Activated CD8-positive, alpha-beta memory T cell treated with anti-CD3 and anti-CD28 coated beads, Interleukin-2, amount 10 ng/mL, durations not matched to agents 7 days and 5 days (primary cell): ENCODE measurements around the gene ANGEL1. TPM values are rescaled to one million over a fixed set of nuclear protein-coding genes. Genes with fewer than 3 reads are reported as not detected.
A peak's percentile ranks its signal among the peaks of the same experiment; 100 is the strongest.

Experiments
- ATAC-seq: fragments of 150-1000 bp; cut with Tn5 transposase; one replicate; pipeline ENCODE4 v1.10.0; 2021; ENCODE audit warnings: moderate library complexity
- CTCF ChIA-PET: fragments of 350-600 bp; sonication (Branson Sonifier 250); formaldehyde crosslinking; loops from one replicate; lab custom pipeline; 2021; ENCODE audit warnings: antibody characterized with exemption; lab: Charles Lee
- DNase-seq: peaks from one replicate; pipeline ENCODE4 v3.0.0-alpha.2; 2020
- H3K27ac Mint-ChIP-seq: one replicate; pipeline ENCODE4 v1.8.0; 2021; ENCODE audit warnings: mild to moderate bottlenecking, mixed read lengths
- H3K27me3 Mint-ChIP-seq: one replicate; pipeline ENCODE4 v1.8.0; 2021; ENCODE audit warnings: mixed read lengths
- H3K36me3 Mint-ChIP-seq: one replicate; pipeline ENCODE4 v1.8.0; 2021; ENCODE audit warnings: mild to moderate bottlenecking, mixed read lengths
- H3K4me1 Mint-ChIP-seq: one replicate; pipeline ENCODE4 v1.8.0; 2021; ENCODE audit warnings: mixed read lengths
- H3K4me3 Mint-ChIP-seq: one replicate; pipeline ENCODE4 v1.8.0; 2021; ENCODE audit warnings: mild to moderate bottlenecking, moderate library complexity, mixed read lengths
- H3K9me3 Mint-ChIP-seq: one replicate; pipeline ENCODE4 v1.8.0; 2022; ENCODE audit warnings: low read depth, mixed read lengths
- total RNA-seq, 2 experiments: library from RNA; stranded (reverse); gene quantifications; one replicate each; pipeline ENCODE4 v1.2.3, GENCODE V29; 2021

Gene ANGEL1
- total RNA-seq, 2 experiments from 2014 or later, result 12.9 to 14.6 TPM

GRCh38 chr14:76765461-76765931 lies 47.2 kb downstream of the ANGEL1 start:
- peaks cover 25% of the 10 kb centered on the region for H3K4me1 Mint-ChIP-seq
- CTCF ChIA-PET, result interaction anchor here (0.6 to 2.3 kb wide), 3 partner anchors 17 to 47 kb away, joined by 3 to 6 read pairs (median 3); partner anchors contain the start of gene ANGEL1
- H3K36me3 Mint-ChIP-seq, result no peaks in the 10 kb centered on the region
- H3K9me3 Mint-ChIP-seq, result no peaks in the 10 kb centered on the region
- ATAC-seq (no peak), DNase-seq (peak; percentile 21)
- no peak overlapping the region for H3K27ac Mint-ChIP-seq
- no peak overlapping the region for H3K4me3 Mint-ChIP-seq
- peaks cover 31% of the 10 kb centered on the region for H3K27me3 Mint-ChIP-seq

- DNase-seq, result peak; percentile 28
- no peak for ATAC-seq
- peaks cover 48% of the 10 kb centered on the region for H3K27me3 Mint-ChIP-seq
- H3K4me3 Mint-ChIP-seq, result no peak overlapping the region
- CTCF ChIA-PET, result interaction anchor here (1.0 kb wide), 1 partner anchor 57 kb away, joined by 3 read pairs; no protein-coding TSS in a partner anchor
- H3K27ac Mint-ChIP-seq, result no peak overlapping the region
- H3K4me1 Mint-ChIP-seq, result peaks cover 15% of the 10 kb centered on the region
- H3K36me3 Mint-ChIP-seq, result no peaks in the 10 kb centered on the region
- no peaks in the 10 kb centered on the region for H3K9me3 Mint-ChIP-seq
Measured at GRCh38 chr14:76763096-76764041, 49.3 kb downstream of the ANGEL1 start.

GRCh38 chr14:76762411-76763095 lies 50.1 kb downstream of the ANGEL1 start:
- Mint-ChIP-seq H3K4me1 (peaks cover 7% of the 10 kb centered on the region), H3K9me3 (no peaks in the 10 kb centered on the region), H3K36me3 (no peaks in the 10 kb centered on the region), H3K27me3 (peaks cover 53% of the 10 kb centered on the region), H3K4me3 (peak overlapping the region; percentile 66), H3K27ac (no peak overlapping the region)
- ATAC-seq (no peak), DNase-seq (peak; percentile 37)
- CTCF ChIA-PET, result interaction anchor here (1.3 kb wide), 1 partner anchor 20 kb away, joined by 3 read pairs; no protein-coding TSS in a partner anchor

GRCh38 chr14:76761960-76762410 lies 50.7 kb downstream of the ANGEL1 start:
- no peaks in the 10 kb centered on the region for H3K36me3 Mint-ChIP-seq
- CTCF ChIA-PET, result interaction anchor here (1.0 to 1.3 kb wide), 2 partner anchors 21 to 23 kb away, joined by 3 to 4 read pairs; no protein-coding TSS in a partner anchor
- DNase-seq (peak; percentile 36), ATAC-seq (peak; percentile 2)
- peak overlapping the region; percentile 66 for H3K4me3 Mint-ChIP-seq
- no peaks in the 10 kb centered on the region for H3K9me3 Mint-ChIP-seq
- no peak overlapping the region for H3K27ac Mint-ChIP-seq
- peaks cover 53% of the 10 kb centered on the region for H3K27me3 Mint-ChIP-seq
- H3K4me1 Mint-ChIP-seq, result peaks cover 7% of the 10 kb centered on the region

- Mint-ChIP-seq H3K36me3 (no peaks in the 10 kb centered on the region), H3K27me3 (peaks cover 53% of the 10 kb centered on the region)
Measured at GRCh38 chr14:76761136-76761959, 51.3 kb downstream of the ANGEL1 start, which contains the start of gene VASH1. Gene VASH1, plus strand, starts transcription at chr14:76761468. Its CDS starts 1,354 bp downstream, at chr14:76762822.

GRCh38 chr14:76760331-76761135 lies 52.1 kb downstream of the ANGEL1 start:
- no peak for ATAC-seq
- CTCF ChIA-PET, result interaction anchor here (1.0 to 1.1 kb wide), 3 partner anchors 24 to 51 kb away, joined by 3 to 5 read pairs (median 4); no protein-coding TSS in a partner anchor
- H3K27ac Mint-ChIP-seq, result no peak overlapping the region
- H3K9me3 Mint-ChIP-seq, result no peaks in the 10 kb centered on the region
- peaks cover 7% of the 10 kb centered on the region for H3K4me1 Mint-ChIP-seq
- H3K36me3 Mint-ChIP-seq, result no peaks in the 10 kb centered on the region
- peak overlapping the region; percentile 61 for H3K4me3 Mint-ChIP-seq
- peak; percentile 32 for DNase-seq
- H3K27me3 Mint-ChIP-seq, result peaks cover 53% of the 10 kb centered on the region

More at GRCh38 chr14:76761136-76761959, 51.3 kb downstream of the ANGEL1 start, which contains the start of gene VASH1:
- Mint-ChIP-seq H3K4me3 (peak within 1 kb of the TSS; percentile 66), H3K27ac (no peak within 1 kb of the TSS), H3K9me3 (no peaks in the 10 kb centered on the region), H3K4me1 (peaks cover 7% of the 10 kb centered on the region)
- DNase-seq (peak; percentile 73), ATAC-seq (peak; percentile 92)
- CTCF ChIA-PET, result interaction anchor here (1.0 to 1.3 kb wide), 3 partner anchors 21 to 52 kb away, joined by 3 to 5 read pairs (median 4); no protein-coding TSS in a partner anchor

- Mint-ChIP-seq H3K4me3 (no peak overlapping the region), H3K27me3 (peaks cover 52% of the 10 kb centered on the region), H3K36me3 (no peaks in the 10 kb centered on the region), H3K27ac (no peak overlapping the region), H3K4me1 (peaks cover 7% of the 10 kb centered on the region), H3K9me3 (no peaks in the 10 kb centered on the region)
- CTCF ChIA-PET, result interaction anchor here (1.1 kb wide), 1 partner anchor 49 kb away, joined by 3 read pairs; no protein-coding TSS in a partner anchor
- no peak for DNase-seq
- ATAC-seq, result no peak
Measured at GRCh38 chr14:76759589-76759988, 53.1 kb downstream of the ANGEL1 start.

GRCh38 chr14:76756371-76756750 lies 56.3 kb downstream of the ANGEL1 start:
- H3K4me3 Mint-ChIP-seq, result no peak overlapping the region

GRCh38 chr14:76755610-76756370 lies 56.9 kb downstream of the ANGEL1 start:
- H3K4me1 Mint-ChIP-seq, result peaks cover under 1% of the 10 kb centered on the region
- H3K36me3 Mint-ChIP-seq, result no peaks in the 10 kb centered on the region
- no peak overlapping the region for H3K4me3 Mint-ChIP-seq
- peaks cover 31% of the 10 kb centered on the region for H3K27me3 Mint-ChIP-seq
- H3K27ac Mint-ChIP-seq, result no peak overlapping the region
- DNase-seq (no peak), ATAC-seq (no peak)
- CTCF ChIA-PET, result interaction anchor here (0.7 kb wide), 1 partner anchor 29 kb away, joined by 3 read pairs; no protein-coding TSS in a partner anchor
- H3K9me3 Mint-ChIP-seq, result no peaks in the 10 kb centered on the region

More at GRCh38 chr14:76756371-76756750, 56.3 kb downstream of the ANGEL1 start:
- ATAC-seq (no peak), DNase-seq (no peak)
- CTCF ChIA-PET, result interaction anchor here (0.7 kb wide), 1 partner anchor 29 kb away, joined by 3 read pairs; no protein-coding TSS in a partner anchor
- Mint-ChIP-seq H3K4me1 (peaks cover 2% of the 10 kb centered on the region), H3K27ac (no peak overlapping the region), H3K27me3 (peaks cover 33% of the 10 kb centered on the region), H3K9me3 (no peaks in the 10 kb centered on the region), H3K36me3 (no peaks in the 10 kb centered on the region)

- DNase-seq (no peak), ATAC-seq (no peak)
- Mint-ChIP-seq H3K9me3 (no peaks in the 10 kb centered on the region), H3K36me3 (no peaks in the 10 kb centered on the region), H3K4me3 (no peak overlapping the region), H3K27me3 (peaks cover 20% of the 10 kb centered on the region), H3K4me1 (no peaks in the 10 kb centered on the region), H3K27ac (no peak overlapping the region)
- CTCF ChIA-PET, result no interaction called here
Measured at GRCh38 chr14:76754586-76754985, 58.1 kb downstream of the ANGEL1 start.
